Measurements from ENCODE around the gene RNF214.
"Not testable (repeated sequence)": the region's sequence is repeated elsewhere in the genome, so short reads cannot be mapped to it uniquely, and the experiment has no call there.

The RNF214 gene

DNA sequence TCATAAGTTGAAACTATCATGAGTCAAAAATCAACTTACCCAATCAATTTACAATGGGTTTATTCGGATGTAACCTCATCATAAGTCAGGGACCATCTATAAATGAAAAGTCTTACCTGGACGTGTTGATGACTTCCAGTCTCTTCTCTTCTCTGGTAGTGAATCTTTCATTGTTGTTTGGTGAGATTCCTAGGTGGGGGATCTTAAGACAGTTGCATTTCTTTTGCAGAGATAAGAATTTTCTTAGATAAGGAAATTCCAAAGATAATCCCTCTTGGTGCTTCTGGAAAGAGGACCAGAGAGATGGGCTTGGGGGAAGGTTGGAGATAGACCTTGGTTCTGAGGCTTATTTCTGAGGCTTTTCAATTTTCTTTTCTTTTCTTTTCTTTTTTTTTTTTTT, 37.4 kb downstream of the RNF214 start:
- H3K4me1 ChIP-seq (ENCODE audit: control insufficient read depth, low read length), result no peaks in the 10 kb centered on the region
- H3K9me2 ChIP-seq (replicated peaks; ENCODE audit: control insufficient read depth, low read length), result no peaks in the 10 kb centered on the region
- no peaks in the 10 kb centered on the region for H3K27me3 ChIP-seq (ENCODE audit: control insufficient read depth, low read length)
- no peak overlapping the region for H3K4me3 ChIP-seq (ENCODE audit: low read length)
- H4K20me1 ChIP-seq (ENCODE audit: control insufficient read depth, insufficient read depth, low read depth, low read length), result no peaks in the 10 kb centered on the region
- no peaks in the 10 kb centered on the region for H3F3A ChIP-seq (ENCODE audit: control insufficient read depth, insufficient read depth)
- H3K9me3 ChIP-seq (ENCODE audit: control insufficient read depth, insufficient read depth, low read length), result no peaks in the 10 kb centered on the region
- H3K36me3 ChIP-seq (ENCODE audit: control insufficient read depth, low read length), result no peaks in the 10 kb centered on the region
- TF ChIP-seq EZH2phosphoT487 (IDR thresholded peaks at IDR 0.05; ENCODE audit: borderline replicate concordance, low read length), result no peak
- TF ChIP-seq, protein P1, sequence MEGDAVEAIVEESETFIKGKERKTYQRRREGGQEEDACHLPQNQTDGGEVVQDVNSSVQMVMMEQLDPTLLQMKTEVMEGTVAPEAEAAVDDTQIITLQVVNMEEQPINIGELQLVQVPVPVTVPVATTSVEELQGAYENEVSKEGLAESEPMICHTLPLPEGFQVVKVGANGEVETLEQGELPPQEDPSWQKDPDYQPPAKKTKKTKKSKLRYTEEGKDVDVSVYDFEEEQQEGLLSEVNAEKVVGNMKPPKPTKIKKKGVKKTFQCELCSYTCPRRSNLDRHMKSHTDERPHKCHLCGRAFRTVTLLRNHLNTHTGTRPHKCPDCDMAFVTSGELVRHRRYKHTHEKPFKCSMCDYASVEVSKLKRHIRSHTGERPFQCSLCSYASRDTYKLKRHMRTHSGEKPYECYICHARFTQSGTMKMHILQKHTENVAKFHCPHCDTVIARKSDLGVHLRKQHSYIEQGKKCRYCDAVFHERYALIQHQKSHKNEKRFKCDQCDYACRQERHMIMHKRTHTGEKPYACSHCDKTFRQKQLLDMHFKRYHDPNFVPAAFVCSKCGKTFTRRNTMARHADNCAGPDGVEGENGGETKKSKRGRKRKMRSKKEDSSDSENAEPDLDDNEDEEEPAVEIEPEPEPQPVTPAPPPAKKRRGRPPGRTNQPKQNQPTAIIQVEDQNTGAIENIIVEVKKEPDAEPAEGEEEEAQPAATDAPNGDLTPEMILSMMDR (IDR thresholded peaks at IDR 0.05; ENCODE audit: low read depth, low read length, poor library complexity, severe bottlenecking), result no peak
- no peaks in the 10 kb centered on the region for H3K79me2 ChIP-seq (ENCODE audit: control insufficient read depth, low read length)
- H3K27ac ChIP-seq (ENCODE audit: low read depth, low read length), result no peak overlapping the region
- no peak overlapping the region for H3K4me2 ChIP-seq (ENCODE audit: low read length)

DNA sequence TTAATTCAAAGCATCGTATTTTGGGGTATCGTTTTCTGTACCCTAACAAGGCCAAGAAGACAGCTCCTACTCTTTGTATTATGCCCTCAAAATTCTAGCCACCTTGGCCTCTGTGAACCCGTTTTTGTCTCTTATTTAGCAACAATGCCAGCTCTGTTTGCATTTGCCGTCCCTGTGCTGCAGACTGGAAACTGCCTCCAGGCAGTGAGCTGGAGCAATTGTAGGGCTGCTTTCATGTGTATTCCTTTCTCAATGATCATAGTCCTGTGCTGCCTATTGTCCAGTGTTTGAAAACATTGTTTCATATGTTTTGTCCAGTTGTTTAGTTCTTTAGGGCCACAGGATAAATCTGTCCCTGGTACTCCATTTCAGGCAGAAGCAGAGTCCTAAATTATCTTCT, 38.7 kb downstream of the RNF214 start:
- Histone ChIP-seq H3F3A (ENCODE audit: control insufficient read depth, insufficient read depth) (no peaks in the 10 kb centered on the region), H3K4me2 (ENCODE audit: low read length) (no peak overlapping the region), H3K9me2 (replicated peaks; ENCODE audit: control insufficient read depth, low read length) (no peaks in the 10 kb centered on the region), H4K20me1 (ENCODE audit: control insufficient read depth, insufficient read depth, low read depth, low read length) (no peaks in the 10 kb centered on the region), H3K9me3 (ENCODE audit: control insufficient read depth, insufficient read depth, low read length) (no peaks in the 10 kb centered on the region), H3K79me2 (ENCODE audit: control insufficient read depth, low read length) (no peaks in the 10 kb centered on the region), H3K27ac (ENCODE audit: low read depth, low read length) (no peak overlapping the region), H3K36me3 (ENCODE audit: control insufficient read depth, low read length) (no peaks in the 10 kb centered on the region), H3K4me1 (ENCODE audit: control insufficient read depth, low read length) (no peaks in the 10 kb centered on the region), H3K27me3 (ENCODE audit: control insufficient read depth, low read length) (no peaks in the 10 kb centered on the region), H3K4me3 (ENCODE audit: low read length) (no peak overlapping the region)
- no peak for TF ChIP-seq EZH2phosphoT487 (IDR thresholded peaks at IDR 0.05; ENCODE audit: borderline replicate concordance, low read length)
- TF ChIP-seq, protein P1 (IDR thresholded peaks at IDR 0.05; ENCODE audit: low read depth, low read length, poor library complexity, severe bottlenecking), result no peak

DNA sequence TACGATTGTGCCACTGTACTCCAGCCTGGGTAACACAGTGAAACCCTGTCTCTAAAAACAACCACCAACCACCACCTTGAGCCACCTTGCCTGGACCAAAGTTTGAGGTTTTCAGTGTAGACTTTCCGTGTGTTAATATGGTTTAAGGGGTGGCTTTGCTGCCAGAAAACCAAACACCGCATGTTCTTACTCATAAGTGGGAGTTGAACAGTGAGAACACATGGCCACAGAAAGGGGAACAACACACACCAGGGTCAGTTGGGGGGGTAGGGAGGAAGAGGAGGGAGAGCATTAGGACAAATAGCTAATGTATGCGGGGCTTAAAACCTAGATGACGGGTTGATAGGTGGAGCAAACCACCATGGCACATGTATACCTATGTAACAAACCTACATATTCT, 39.7 kb downstream of the RNF214 start:
- not testable (repeated sequence) for H3K4me1 ChIP-seq (ENCODE audit: control insufficient read depth, low read length); H4K20me1 ChIP-seq (ENCODE audit: control insufficient read depth, insufficient read depth, low read depth, low read length); H3K9me2 ChIP-seq (replicated peaks; ENCODE audit: control insufficient read depth, low read length); H3K27me3 ChIP-seq (ENCODE audit: control insufficient read depth, low read length); H3F3A ChIP-seq (ENCODE audit: control insufficient read depth, insufficient read depth); H3K4me2 ChIP-seq (ENCODE audit: low read length); H3K4me3 ChIP-seq (ENCODE audit: low read length); H3K36me3 ChIP-seq (ENCODE audit: control insufficient read depth, low read length); H3K27ac ChIP-seq (ENCODE audit: low read depth, low read length); H3K79me2 ChIP-seq (ENCODE audit: control insufficient read depth, low read length); H3K9me3 ChIP-seq (ENCODE audit: control insufficient read depth, insufficient read depth, low read length)

DNA sequence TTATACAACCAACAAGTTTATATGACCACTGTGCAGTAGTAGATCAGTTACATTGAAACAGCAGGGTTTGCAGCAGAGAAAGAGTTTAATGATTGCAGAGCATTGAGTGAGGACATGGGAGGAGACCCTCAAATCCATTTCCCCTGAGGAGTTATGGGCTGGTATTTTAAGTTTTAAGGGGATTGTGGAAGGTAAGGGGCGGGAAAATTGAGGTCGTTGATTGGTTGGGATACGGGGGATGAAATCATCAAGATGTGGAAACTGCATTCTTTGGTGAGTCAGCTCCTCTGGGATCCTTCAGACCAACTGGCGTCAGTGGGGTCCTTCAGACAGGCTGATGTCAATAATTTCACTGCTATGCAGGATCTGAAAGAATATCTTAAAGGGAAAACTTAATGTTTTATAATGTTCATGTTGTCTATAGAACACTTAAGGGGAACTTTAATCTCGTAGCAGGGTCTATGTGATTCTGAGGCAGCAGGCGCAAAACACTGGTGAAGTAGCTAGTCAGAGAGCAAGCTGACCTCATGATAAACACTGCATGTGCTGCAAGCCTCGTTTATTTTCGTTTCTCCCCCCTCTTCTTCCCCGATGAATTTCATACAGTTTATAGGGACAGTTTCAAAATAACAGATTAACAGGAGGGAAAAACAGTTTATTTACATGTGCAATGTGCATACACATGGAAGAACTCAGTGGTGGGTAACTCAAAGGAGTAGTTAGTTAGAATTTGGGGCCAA, 41.2 kb downstream of the RNF214 start:
- no peaks in the 10 kb centered on the region for H3K4me1 ChIP-seq (ENCODE audit: control insufficient read depth, low read length)
- no peak overlapping the region for H3K4me3 ChIP-seq (ENCODE audit: low read length)
- no peak for TF ChIP-seq EZH2phosphoT487 (IDR thresholded peaks at IDR 0.05; ENCODE audit: borderline replicate concordance, low read length)
- TF ChIP-seq, protein P1 (IDR thresholded peaks at IDR 0.05; ENCODE audit: low read depth, low read length, poor library complexity, severe bottlenecking), result no peak
- no peaks in the 10 kb centered on the region for H3K27me3 ChIP-seq (ENCODE audit: control insufficient read depth, low read length)
- no peaks in the 10 kb centered on the region for H4K20me1 ChIP-seq (ENCODE audit: control insufficient read depth, insufficient read depth, low read depth, low read length)
- H3K9me2 ChIP-seq (replicated peaks; ENCODE audit: control insufficient read depth, low read length), result no peaks in the 10 kb centered on the region
- no peaks in the 10 kb centered on the region for H3K9me3 ChIP-seq (ENCODE audit: control insufficient read depth, insufficient read depth, low read length)
- no peaks in the 10 kb centered on the region for H3K79me2 ChIP-seq (ENCODE audit: control insufficient read depth, low read length)
- no peak overlapping the region for H3K27ac ChIP-seq (ENCODE audit: low read depth, low read length)
- H3F3A ChIP-seq (ENCODE audit: control insufficient read depth, insufficient read depth), result no peaks in the 10 kb centered on the region
- H3K4me2 ChIP-seq (ENCODE audit: low read length), result no peak overlapping the region
- no peaks in the 10 kb centered on the region for H3K36me3 ChIP-seq (ENCODE audit: control insufficient read depth, low read length)
